H1 (cell line): ENCODE results near the gene TMED5. TPM values are rescaled to one million over a fixed set of nuclear protein-coding genes. Genes with fewer than 3 reads are reported as not detected.

Experiments used
- CTCF ChIA-PET: fragments of 300-600 bp; sonication (Branson Sonifier 250); formaldehyde crosslinking; loops from one replicate; lab custom pipeline; 2021; ENCODE audit not compliant: partially characterized antibody; lab: Charles Lee
- POLR2A ChIA-PET: fragments of 300-600 bp; sonication (Branson Sonifier 250); formaldehyde crosslinking; loops from one replicate; lab custom pipeline; 2021; ENCODE audit warnings: inconsistent platforms; ENCODE audit not compliant: partially characterized antibody; lab: Charles Lee
- DNase-seq, 2 experiments: peaks; one replicate each; pipeline versions ENCODE4 v3.0.0 to v3.0.0-alpha.2; 2010 to 2022; ENCODE audit warnings: low spot score in 2 of 2, low read depth in 1 of 2, mixed read lengths in 1 of 2
- FAIRE-seq: peaks from 2 replicates; lab custom pipeline; 2011; peaks lifted over from hg19 to GRCh38; lab: Jason Lieb, UNC
- H2AFZ ChIP-seq: 2 replicates; pipeline ENCODE4 v1.8.1; 2012; ENCODE audit warnings: low read length, inconsistent platforms
- H2AK5ac ChIP-seq: 2 replicates; pipeline ENCODE4 v1.6.1; 2013; ENCODE audit warnings: low read depth, low read length
- H2BK120ac ChIP-seq: replicated peaks from 2 replicates; pipeline ENCODE3; 2013; ENCODE audit warnings: low read depth, low read length, inconsistent platforms
- H2BK12ac ChIP-seq: 2 replicates; pipeline ENCODE4 v1.6.1; 2013; ENCODE audit warnings: low read depth, low read length
- H2BK15ac ChIP-seq: 2 replicates; pipeline ENCODE4 v1.6.1; 2013; ENCODE audit warnings: low read length
- H2BK20ac ChIP-seq: 2 replicates; pipeline ENCODE4 v1.6.1; 2013; ENCODE audit warnings: low read length
- H2BK5ac ChIP-seq: 2 replicates; pipeline ENCODE4 v1.6.1; 2013; ENCODE audit warnings: low read depth, low read length
- H3K14ac ChIP-seq: 2 replicates; pipeline ENCODE4 v1.6.1; 2013; ENCODE audit warnings: inconsistent platforms; ENCODE audit not compliant: insufficient read length
- H3K18ac ChIP-seq: 2 replicates; pipeline ENCODE4 v1.6.1; 2013; ENCODE audit warnings: low read length; ENCODE audit errors: extremely low read depth
- H3K23ac ChIP-seq: 2 replicates; pipeline ENCODE4 v1.6.1; 2013; ENCODE audit warnings: inconsistent platforms; ENCODE audit not compliant: insufficient read length
- H3K23me2 ChIP-seq: 2 replicates; pipeline ENCODE4 v1.6.1; 2013; ENCODE audit warnings: low read depth, low read length
- H3K27ac ChIP-seq: 2 replicates; pipeline ENCODE4 v1.6.1; 2011; ENCODE audit warnings: low read depth, low read length, inconsistent platforms
- H3K27me3 ChIP-seq, 4 experiments: replicated peaks in 1 of 4; 1 replicate in 1 of 4; 2 replicates in 3 of 4; pipeline versions ENCODE4 v1.6.1 to v1.8.1; 2011 to 2013; ENCODE audit warnings: low read length in 3 of 4, mild to moderate bottlenecking in 3 of 4, inconsistent platforms in 2 of 4, mixed read lengths in 2 of 4, moderate library complexity in 1 of 4; ENCODE audit not compliant: control insufficient read depth in 3 of 4, insufficient read depth in 3 of 4; ENCODE audit errors: extremely low read depth in 1 of 4
- H3K36me3 ChIP-seq, 4 experiments: 2 replicates each; pipeline versions ENCODE4 v1.6.1 to v1.8.1; 2011 to 2013; ENCODE audit warnings: mild to moderate bottlenecking in 4 of 4, low read length in 3 of 4, moderate library complexity in 2 of 4, control low read depth in 1 of 4, inconsistent platforms in 1 of 4; ENCODE audit not compliant: insufficient read depth in 4 of 4, control insufficient read depth in 2 of 4
- H3K4ac ChIP-seq: replicated peaks from 2 replicates; pipeline ENCODE3; 2013; ENCODE audit warnings: low read length, low read depth, mixed read lengths, inconsistent platforms; ENCODE audit not compliant: insufficient read length
- H3K4me1 ChIP-seq, 4 experiments: replicated peaks in 1 of 4; 1 replicate in 1 of 4; 2 replicates in 3 of 4; pipeline versions ENCODE4 v1.6.1 to v1.8.1; 2011 to 2013; ENCODE audit warnings: low read length in 3 of 4, inconsistent platforms in 2 of 4, mixed read lengths in 1 of 4; ENCODE audit not compliant: insufficient read depth in 4 of 4, control insufficient read depth in 3 of 4
- H3K4me2 ChIP-seq, 2 experiments: 2 replicates each; pipeline versions ENCODE4 v1.6.1 to v1.8.1; 2011 to 2013; ENCODE audit warnings: low read depth in 2 of 2, low read length in 2 of 2, control low read depth in 1 of 2, inconsistent platforms in 1 of 2, mild to moderate bottlenecking in 1 of 2; ENCODE audit not compliant: insufficient read depth in 1 of 2
- H3K4me3 ChIP-seq, 4 experiments: fragments of 200-600, 300-600 bp in 1 of 4; sonication (generic), shearing (Covaris generic), sonication (Bioruptor Twin) in 1 of 4; 2 replicates each; pipeline versions ENCODE4 v1.5.1 to v1.8.1; 2011 to 2016; ENCODE audit warnings: low read length in 4 of 4, low read depth in 3 of 4, control low read depth in 2 of 4, inconsistent platforms in 2 of 4, mild to moderate bottlenecking in 2 of 4, mixed read lengths in 1 of 4, moderate library complexity in 1 of 4; ENCODE audit not compliant: insufficient read depth in 2 of 4; ENCODE audit errors: extremely low read depth in 1 of 4
- H3K56ac ChIP-seq: replicated peaks from 2 replicates; pipeline ENCODE3; 2013; ENCODE audit warnings: low read depth, mild to moderate bottlenecking, mixed read lengths, low read length, inconsistent platforms; ENCODE audit not compliant: insufficient read length
- H3K79me1 ChIP-seq: 2 replicates; pipeline ENCODE4 v1.6.1; 2013; ENCODE audit warnings: low read depth, low read length, control low read depth
- H3K79me2 ChIP-seq, 2 experiments: 2 replicates each; pipeline versions ENCODE4 v1.6.1 to v1.8.1; 2012 to 2013; ENCODE audit warnings: low read length in 2 of 2, mild to moderate bottlenecking in 2 of 2, inconsistent platforms in 1 of 2; ENCODE audit not compliant: insufficient read depth in 2 of 2, control insufficient read depth in 1 of 2
- H3K9ac ChIP-seq, 4 experiments: replicated peaks in 1 of 4; 1 replicate in 1 of 4; 2 replicates in 3 of 4; pipeline versions ENCODE4 v1.6.1 to v1.8.1; 2011 to 2013; ENCODE audit warnings: low read depth in 3 of 4, low read length in 3 of 4, control low read depth in 2 of 4, mild to moderate bottlenecking in 2 of 4, moderate library complexity in 2 of 4, inconsistent platforms in 1 of 4; ENCODE audit errors: extremely low read depth in 1 of 4
- H3K9me3 ChIP-seq, 2 experiments: 2 replicates each; pipeline versions ENCODE4 v1.6.1 to v1.8.1; 2012 to 2013; ENCODE audit warnings: mild to moderate bottlenecking in 2 of 2, moderate library complexity in 2 of 2, control low read depth in 1 of 2, inconsistent platforms in 1 of 2, low read depth in 1 of 2, low read length in 1 of 2, mixed read lengths in 1 of 2; ENCODE audit not compliant: insufficient read depth in 2 of 2
- H4K20me1 ChIP-seq, 2 experiments: replicated peaks in 1 of 2; 2 replicates each; pipeline versions ENCODE3 to v1.8.1; 2011 to 2013; ENCODE audit warnings: inconsistent platforms in 2 of 2, low read length in 2 of 2, mild to moderate bottlenecking in 1 of 2; ENCODE audit not compliant: insufficient read depth in 2 of 2, control insufficient read depth in 1 of 2
- H4K5ac ChIP-seq: 2 replicates; pipeline ENCODE4 v1.6.1; 2013; ENCODE audit warnings: low read length, low read depth, mixed read lengths, inconsistent platforms; ENCODE audit not compliant: insufficient read length
- H4K8ac ChIP-seq: 2 replicates; pipeline ENCODE4 v1.8.0; 2013; ENCODE audit warnings: mild to moderate bottlenecking, moderate library complexity, low read length, inconsistent platforms; ENCODE audit not compliant: insufficient read depth; ENCODE audit errors: extremely low read depth
- H4K91ac ChIP-seq: replicated peaks from 2 replicates; pipeline ENCODE3; 2013; ENCODE audit warnings: low read length, mixed read lengths, inconsistent platforms; ENCODE audit not compliant: insufficient read length
- BCL11A ChIP-seq, 2 experiments: IDR thresholded peaks; one replicate each; pipeline ENCODE4 v1.6.1; 2011; ENCODE audit warnings: low read depth in 2 of 2, low read length in 2 of 2, mild to moderate bottlenecking in 2 of 2
- EP300 ChIP-seq, 2 experiments: IDR thresholded peaks; 1 replicate in 1 of 2; 2 replicates in 1 of 2; pipeline ENCODE4 v1.6.1; 2011 to 2012; ENCODE audit warnings: low read depth in 2 of 2, low read length in 2 of 2, mild to moderate bottlenecking in 2 of 2, borderline replicate concordance in 1 of 2, inconsistent platforms in 1 of 2, moderate library complexity in 1 of 2
- FOSL1 ChIP-seq: IDR thresholded peaks from 2 replicates; pipeline ENCODE4 v1.6.1; 2011; ENCODE audit warnings: mild to moderate bottlenecking, low read depth, low read length, moderate library complexity; ENCODE audit not compliant: insufficient read depth
- NRF1 ChIP-seq: IDR thresholded peaks from 2 replicates; pipeline ENCODE4 v1.6.1; 2011; ENCODE audit warnings: mild to moderate bottlenecking, low read depth, low read length, improper control_type of control experiment
- POLR2AphosphoS5 ChIP-seq: IDR thresholded peaks from 2 replicates; pipeline ENCODE4 v1.6.1; 2011; ENCODE audit warnings: low read depth, low read length
- RNF2 ChIP-seq: fragments of 200-900, 300-1000 bp; sonication (generic); IDR thresholded peaks from 2 replicates; pipeline ENCODE4 v1.7.1; 2016; ENCODE audit warnings: borderline replicate concordance, low read depth, mild to moderate bottlenecking, antibody characterized with exemption, low read length; ENCODE audit not compliant: poor library complexity, severe bottlenecking; ENCODE audit errors: missing control alignments
- SAP30 ChIP-seq: fragments of 300-600 bp; sonication (generic); IDR thresholded peaks from 2 replicates; pipeline ENCODE4 v1.7.1; 2012; ENCODE audit warnings: low read length, moderate library complexity, mild to moderate bottlenecking, inconsistent platforms; ENCODE audit not compliant: insufficient read depth, insufficient replicate concordance
- SIN3A ChIP-seq, 2 experiments: IDR thresholded peaks in 1 of 2; conservative IDR thresholded peaks in 1 of 2; 2 replicates each; pipeline ENCODE4 v1.6.1; 2011 to 2012; ENCODE audit warnings: low read length in 2 of 2, improper control_type of control experiment in 1 of 2, low read depth in 1 of 2, mild to moderate bottlenecking in 1 of 2
- SIRT6 ChIP-seq: IDR thresholded peaks from one replicate; pipeline ENCODE4 v1.7.1; 2012; ENCODE audit warnings: low read length, inconsistent platforms
- SP4 ChIP-seq: IDR thresholded peaks from 2 replicates; pipeline ENCODE4 v1.6.1; 2012; ENCODE audit warnings: low read length, inconsistent platforms
- TBP ChIP-seq: IDR thresholded peaks from 2 replicates; pipeline ENCODE4 v1.6.1; 2011; ENCODE audit warnings: low read depth, low read length, improper control_type of control experiment
- YY1 ChIP-seq: IDR thresholded peaks from 2 replicates; pipeline ENCODE4 v1.6.1; 2011; ENCODE audit warnings: low read depth, mild to moderate bottlenecking, low read length
- WGBS, 2 experiments: shearing (Covaris generic) in 1 of 2; methylation state at CpG; one replicate each; pipeline versions ENCODE4 v1.1.6 to v1.1.7; 2013 to 2015; ENCODE audit warnings: low lambda C conversion rate in 2 of 2, mixed read lengths in 2 of 2, inconsistent platforms in 1 of 2, low coverage in 1 of 2, missing lambda C conversion rate in 1 of 2; ENCODE audit not compliant: insufficient replicate concordance in 2 of 2, insufficient coverage in 1 of 2, insufficient read length in 1 of 2; ENCODE audit errors: extremely low coverage in 1 of 2, missing lambda C conversion rate in 1 of 2; 5-methylcytosine and 5-hydroxymethylcytosine counted together
- polyA plus RNA-seq, 7 experiments: library from polyadenylated mRNA; depleted of rRNA in 3 of 7; stranded (reverse) in 5 of 7; unstranded in 2 of 7; fragments of >200 nt in 5 of 7; fragments of 200-250 nt in 2 of 7; gene quantifications; 1 replicate in 5 of 7; 2 replicates in 1 of 7; 4 replicates in 1 of 7; pipeline versions ENCODE4 v1.2.1 to v1.2.3, GENCODE V29; 2011 to 2013; ENCODE audit warnings: missing spikeins in 2 of 7, mixed read lengths in 2 of 7
- total RNA-seq: library from RNA; stranded (reverse); fragmentation: NEBNext Ultra II Directional; extraction: Animal tissue kit (Norgen Biotek cat#: 25700); gene quantifications from 2 replicates; pipeline ENCODE4 v1.2.1, GENCODE V29; 2021

Gene TMED5
- total and polyA plus RNA-seq, 2 of the 8 experiments (the other 6 are each of a cell fraction or from before 2014, with no cell fraction given) = 14.8 to 32.8 TPM

DNA sequence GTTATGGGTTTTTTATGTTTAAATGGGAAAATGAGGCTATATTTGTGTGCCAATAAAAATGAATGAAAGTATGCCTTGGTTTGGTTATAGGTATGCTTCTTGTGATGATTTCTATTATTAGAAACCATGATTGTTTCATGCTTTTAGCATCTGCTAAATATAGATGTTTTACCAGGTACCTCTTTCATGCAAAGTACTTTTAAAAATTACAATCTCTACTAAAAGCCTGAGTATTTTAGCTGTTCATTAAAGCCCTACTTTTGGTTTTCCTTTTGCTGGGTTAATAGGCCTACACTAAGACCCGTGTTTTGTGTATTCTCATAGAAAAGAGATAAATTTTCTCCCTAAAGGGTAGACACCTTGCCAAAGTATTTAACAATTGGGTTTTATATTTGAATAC lies 69.1 kb downstream of the TMED5 start:
- H3K23ac ChIP-seq = no peak overlapping the region
- H3K18ac ChIP-seq = no peak overlapping the region; the same call in 1 of the 2 replicates
- no peak for FAIRE-seq
- no peak for TF ChIP-seq YY1
- TF ChIP-seq SIRT6 = no peak
- no peak for TF ChIP-seq RNF2
- no peak for TF ChIP-seq NRF1
- no peak for TF ChIP-seq BCL11A (IDR thresholded peaks at IDR 0.05; ENCODE audit: low read depth in 2 of 2, low read length in 2 of 2)
- no peak for TF ChIP-seq FOSL1
- no peak for TF ChIP-seq SIN3A (conservative IDR thresholded peaks at IDR 0.05 in 1 of 2, IDR thresholded peaks at IDR 0.05 in 1 of 2; ENCODE audit: low read depth in 1 of 2, low read length in 2 of 2)
- no peak for TF ChIP-seq SAP30
- no peak for TF ChIP-seq POLR2AphosphoS5
- no peak for TF ChIP-seq TBP
- no peak for TF ChIP-seq SP4
- TF ChIP-seq EP300 (IDR thresholded peaks at IDR 0.05; ENCODE audit: borderline replicate concordance in 1 of 2, low read depth in 2 of 2, low read length in 2 of 2) = no peak

More for the DNA sequence above, 69.1 kb downstream of the TMED5 start:
- Histone ChIP-seq H3K4ac (no peak overlapping the region), H2BK5ac (no peak overlapping the region), H3K9me3 (no peaks in the 10 kb centered on the region), H2BK12ac (no peak overlapping the region), H3K27me3 (no peaks in the 10 kb centered on the region), H4K20me1 (peaks cover 11 to 21% of the 10 kb centered on the region in 2 experiments), H3K4me1 (peaks cover 0 to 8% (median 0%) of the 10 kb centered on the region in 4 experiments; a peak in 1 of 7 replicates), H3K36me3 (peaks cover 3 to 43% (median 16%) of the 10 kb centered on the region in 4 experiments; a peak in 6 of 8 replicates), H4K8ac (no peak overlapping the region), H3K23me2 (no peaks in the 10 kb centered on the region), H3K79me1 (peaks cover 6% of the 10 kb centered on the region; the same call in 1 of the 2 replicates), H2BK15ac (no peak overlapping the region), H3K9ac (no peak overlapping the region), H3K4me2 (no peak overlapping the region; a peak in 1 of 4 replicates), H3K27ac (no peak overlapping the region), H2AK5ac (no peak overlapping the region), H4K5ac (no peak overlapping the region), H3K56ac (no peak overlapping the region), H3K4me3 (peak overlapping the region in 1 of 4 experiments; percentile 18; a peak in 1 of 8 replicates), H2AFZ (no peak overlapping the region), H3K14ac (no peak overlapping the region), H3K79me2 (peaks cover 28 to 97% of the 10 kb centered on the region in 2 experiments), H2BK20ac (no peak overlapping the region), H2BK120ac (no peak overlapping the region), H4K91ac (no peak overlapping the region)
- CTCF ChIA-PET = interaction anchor here (2.8 kb wide), 1 partner anchor 31 kb away, joined by 7 read pairs; no protein-coding TSS in a partner anchor
- POLR2A ChIA-PET = interaction anchor here (0.8 to 1.2 kb wide), 2 partner anchors 31 to 33 kb away, joined by 3 to 4 read pairs; partner anchors contain the start of gene MTF2
- WGBS, 2 experiments = 54% methylated on average over 1 of the region's 1 CpG; no CpG with 5 or more reads in 1 of the 2 experiments
- no peak for DNase-seq
